CD14-positive monocyte (primary cell): ENCODE data around the gene CNPY1. TPM values are rescaled to one million over a fixed set of nuclear protein-coding genes. Genes with fewer than 3 reads are reported as not detected.
A peak's percentile ranks its signal among the peaks of the same experiment; 100 is the strongest.

Experiments
- DNase-seq, 3 donors: peaks; one replicate each; pipeline ENCODE4 v3.0.0-alpha.2; 2011 to 2022
- H2AFZ ChIP-seq: 2 replicates; pipeline ENCODE4 v1.6.0; 2012; ENCODE audit warnings: mild to moderate bottlenecking, low read depth, low read length, inconsistent platforms; ENCODE audit not compliant: insufficient read depth, poor library complexity, severe bottlenecking
- H3K27ac ChIP-seq, 2 donors: 1 replicate in 1 of 2; 2 replicates in 1 of 2; pipeline ENCODE4 v1.5.1; 2012 to 2013; ENCODE audit warnings: low read length in 2 of 2, control low read depth in 1 of 2, inconsistent platforms in 1 of 2, low read depth in 1 of 2, mild to moderate bottlenecking in 1 of 2
- H3K27me3 ChIP-seq, 2 donors: one replicate each; pipeline versions ENCODE4 v1.6.0 to v1.6.1; 2011 to 2013; ENCODE audit warnings: low read length in 2 of 2; ENCODE audit not compliant: control insufficient read depth in 2 of 2, insufficient read depth in 2 of 2
- H3K36me3 ChIP-seq, 2 donors: replicated peaks in 1 of 2; 1 replicate in 1 of 2; 2 replicates in 1 of 2; pipeline versions ENCODE4 v1.5.1 to v1.6.1; 2012 to 2013; ENCODE audit warnings: low read length in 2 of 2, control low read depth in 1 of 2, inconsistent platforms in 1 of 2, mild to moderate bottlenecking in 1 of 2; ENCODE audit not compliant: insufficient read depth in 2 of 2, control insufficient read depth in 1 of 2
- H3K4me1 ChIP-seq, 2 donors: 1 replicate in 1 of 2; 2 replicates in 1 of 2; pipeline versions ENCODE4 v1.5.1 to v1.6.1; 2012 to 2013; ENCODE audit warnings: low read length in 2 of 2, control low read depth in 1 of 2, inconsistent platforms in 1 of 2, mild to moderate bottlenecking in 1 of 2, moderate library complexity in 1 of 2; ENCODE audit not compliant: insufficient read depth in 2 of 2, control insufficient read depth in 1 of 2
- H3K4me2 ChIP-seq: replicated peaks from 2 replicates; pipeline ENCODE3; 2012; ENCODE audit warnings: low read length, moderate library complexity, mild to moderate bottlenecking; ENCODE audit not compliant: poor library complexity, severe bottlenecking; ENCODE audit errors: extremely low read depth
- H3K4me3 ChIP-seq, 3 experiments: fragments of 200-600 bp in 1 of 3; sonication (generic) in 1 of 3; replicated peaks in 1 of 3; 1 replicate in 2 of 3; 2 replicates in 1 of 3; pipeline ENCODE4 v1.5.1; 2011 to 2013; ENCODE audit warnings: low read length in 3 of 3, mild to moderate bottlenecking in 3 of 3, control low read depth in 2 of 3, low read depth in 2 of 3, inconsistent platforms in 1 of 3, moderate library complexity in 1 of 3
- H3K79me2 ChIP-seq: 2 replicates; pipeline ENCODE4 v1.6.0; 2012; ENCODE audit warnings: mild to moderate bottlenecking, control low read depth, inconsistent platforms, low read length, moderate library complexity; ENCODE audit not compliant: insufficient read depth
- H3K9ac ChIP-seq: 2 replicates; pipeline ENCODE4 v1.6.0; 2017; ENCODE audit warnings: low read length, mild to moderate bottlenecking; ENCODE audit not compliant: insufficient read depth, poor library complexity, severe bottlenecking
- H3K9me3 ChIP-seq, 2 donors: replicated peaks in 1 of 2; 1 replicate in 1 of 2; 2 replicates in 1 of 2; pipeline versions ENCODE4 v1.5.1 to v1.6.1; 2012 to 2013; ENCODE audit warnings: low read length in 2 of 2, control low read depth in 1 of 2; ENCODE audit not compliant: control insufficient read depth in 1 of 2, insufficient read depth in 1 of 2
- H4K20me1 ChIP-seq: 2 replicates; pipeline ENCODE4 v1.6.0; 2012; ENCODE audit warnings: mild to moderate bottlenecking, low read length, control low read depth, moderate library complexity; ENCODE audit not compliant: insufficient read depth
- H3K27ac Mint-ChIP-seq, 7 donors: one replicate each; pipeline ENCODE4 v1.8.0; 2020; ENCODE audit warnings: mild to moderate bottlenecking in 7 of 7, mixed read lengths in 7 of 7, moderate library complexity in 6 of 7, inconsistent platforms in 2 of 7
- H3K27me3 Mint-ChIP-seq, 3 donors: one replicate each; pipeline ENCODE4 v1.8.0; 2021 to 2022; ENCODE audit warnings: low read depth in 3 of 3, mild to moderate bottlenecking in 3 of 3, mixed read lengths in 3 of 3, moderate library complexity in 3 of 3, inconsistent platforms in 1 of 3
- H3K36me3 Mint-ChIP-seq, 2 donors: one replicate each; pipeline ENCODE4 v1.8.0; 2020; ENCODE audit warnings: mixed read lengths in 2 of 2, inconsistent platforms in 1 of 2, mild to moderate bottlenecking in 1 of 2
- H3K4me1 Mint-ChIP-seq: one replicate; pipeline ENCODE4 v1.8.0; 2020; ENCODE audit warnings: mild to moderate bottlenecking, mixed read lengths
- H3K4me3 Mint-ChIP-seq, 2 donors: one replicate each; pipeline ENCODE4 v1.8.0; 2020; ENCODE audit warnings: mild to moderate bottlenecking in 2 of 2, mixed read lengths in 2 of 2, moderate library complexity in 1 of 2
- H3K9me3 Mint-ChIP-seq, 7 donors: one replicate each; pipeline ENCODE4 v1.8.0; 2020 to 2022; ENCODE audit warnings: mixed read lengths in 7 of 7, mild to moderate bottlenecking in 6 of 7, moderate library complexity in 6 of 7, inconsistent platforms in 2 of 7
- CTCF ChIP-seq: fragments of 200-600 bp; IDR thresholded peaks from one replicate; pipeline ENCODE4 v1.8.0; 2022; ENCODE audit warnings: antibody characterized with exemption, mild to moderate bottlenecking
- WGBS: methylation state at CpG from one replicate; pipeline ENCODE4 v1.1.5; 2013; ENCODE audit warnings: missing lambda C conversion rate; ENCODE audit not compliant: insufficient coverage; 5-methylcytosine and 5-hydroxymethylcytosine counted together
- intact Hi-C, 2 donors: fragments of 100-400 bp; cut with micrococcal nuclease; formaldehyde crosslinking; loops; one replicate each; pipeline versions ENCODE4 v1.15.0 to v1.15.1; 2023
- polyA plus RNA-seq, 3 donors: library from polyadenylated mRNA; depleted of rRNA in 1 of 3; unstranded in 2 of 3; stranded (reverse) in 1 of 3; fragments of 300-500 nt in 2 of 3; fragments of >200 nt in 1 of 3; fragmentation: Illumina TruSeq in 2 of 3; gene quantifications; 1 replicate in 2 of 3; 2 replicates in 1 of 3; pipeline ENCODE4 v1.2.3, GENCODE V29; 2012 to 2021

The CNPY1 gene
- polyA plus RNA-seq, 3 donors: not detected

GRCh38 chr7:155471718-155472117 is 74.6 kb downstream of the CNPY1 start:
- Mint-ChIP-seq H3K36me3 (no peaks in the 10 kb centered on the region), H3K9me3 (peaks cover 0 to 30% (median 14%) of the 10 kb centered on the region in 7 donors), H3K4me1 (peaks cover 7% of the 10 kb centered on the region), H3K27me3 (peaks cover 91 to 98% (median 93%) of the 10 kb centered on the region in 3 donors), H3K27ac (no peak overlapping the region), H3K4me3 (peak overlapping the region in 1 of 2 donors; percentile 69)
- TF ChIP-seq CTCF: no peak
- Histone ChIP-seq H4K20me1 (no peaks in the 10 kb centered on the region), H3K27me3 (peaks cover 80 to 100% of the 10 kb centered on the region in 2 donors), H3K4me3 (no peak overlapping the region), H2AFZ (no peak overlapping the region), H3K9me3 (peaks cover 6 to 60% of the 10 kb centered on the region in 2 donors), H3K36me3 (no peaks in the 10 kb centered on the region), H3K4me2 (no peak overlapping the region), H3K9ac (no peak overlapping the region), H3K79me2 (no peaks in the 10 kb centered on the region), H3K4me1 (peaks cover 0 to 7% of the 10 kb centered on the region in 2 donors), H3K27ac (no peak overlapping the region)
- 14% methylated on average over 5 of the region's 11 CpGs for WGBS
- intact Hi-C loops: no loop called here
- no peak for DNase-seq

- intact Hi-C loops: no loop called here
Observed at GRCh38 chr7:155470686-155471638, 75.4 kb downstream of the CNPY1 start.

More at GRCh38 chr7:155470686-155471638, 75.4 kb downstream of the CNPY1 start:
- Histone ChIP-seq H3K9me3 (peaks cover 6 to 63% of the 10 kb centered on the region in 2 donors), H3K79me2 (no peaks in the 10 kb centered on the region), H3K27ac (no peak overlapping the region), H4K20me1 (no peaks in the 10 kb centered on the region), H3K4me3 (no peak overlapping the region), H3K9ac (no peak overlapping the region), H3K27me3 (peaks cover 81 to 100% of the 10 kb centered on the region in 2 donors), H3K4me1 (peaks cover 0 to 8% of the 10 kb centered on the region in 2 donors), H2AFZ (no peak overlapping the region), H3K4me2 (no peak overlapping the region), H3K36me3 (no peaks in the 10 kb centered on the region)
- 14% methylated on average over 5 of the region's 24 CpGs for WGBS
- Mint-ChIP-seq H3K4me3 (peak overlapping the region in 1 of 2 donors; percentile 79), H3K4me1 (peaks cover 7% of the 10 kb centered on the region), H3K27ac (no peak overlapping the region), H3K9me3 (peaks cover 0 to 36% (median 15%) of the 10 kb centered on the region in 7 donors), H3K36me3 (no peaks in the 10 kb centered on the region), H3K27me3 (peaks cover 94 to 99% (median 95%) of the 10 kb centered on the region in 3 donors)
- no peak for TF ChIP-seq CTCF
- DNase-seq: no peak
